ENCODE measurements around the gene MAST2. TPM values are rescaled to one million over a fixed set of nuclear protein-coding genes. Genes with fewer than 3 reads are reported as not detected.

Gene MAST2
- total and polyA plus RNA-seq, 2 of the 13 experiments (the other 11 are each of a cell fraction or from before 2014, with no cell fraction given): 15.3 to 23.0 TPM

- in situ Hi-C loops (cut with HindIII; ENCODE audit: extremely low pct_ligation_motif_present, low pct_unique_long_range_greater_than_20kb): no loop called here
- WGBS (ENCODE audit: low lambda C conversion rate): 48% methylated on average over 5 of the region's 5 CpGs
- DNase-seq (ENCODE audit: low spot score): no peak
- Histone ChIP-seq H3K4me3 (replicated peaks in 1 of 3; ENCODE audit: insufficient read depth in 1 of 3, low read depth in 2 of 3, low read length in 3 of 3) (no peak overlapping the region), H2AFZ (ENCODE audit: low read length) (no peak overlapping the region), H3K9me3 (ENCODE audit: low read length) (no peaks in the 10 kb centered on the region), H3K9ac (ENCODE audit: insufficient read depth, low read depth, low read length) (no peak overlapping the region), H3K4me1 (ENCODE audit: insufficient read depth, low read length) (peaks cover 46% of the 10 kb centered on the region), H3K4me2 (ENCODE audit: low read depth, low read length) (no peak overlapping the region), H4K20me1 (ENCODE audit: insufficient read depth, low read length) (no peaks in the 10 kb centered on the region), H3K79me2 (ENCODE audit: insufficient read depth, low read length) (no peaks in the 10 kb centered on the region), H3K27me3 (ENCODE audit: control insufficient read depth in 1 of 2, insufficient read depth in 2 of 2, low read length in 2 of 2) (peaks cover 0 to 22% of the 10 kb centered on the region in 2 experiments; a peak in 2 of 5 replicates), H3K36me3 (replicated peaks in 1 of 2; ENCODE audit: control insufficient read depth in 1 of 2, insufficient read depth in 2 of 2, low read length in 2 of 2) (no peaks in the 10 kb centered on the region), H3K27ac (ENCODE audit: extremely low read length, insufficient read depth, low read length) (no peak overlapping the region)
- intact Hi-C loops (cut with micrococcal nuclease; ENCODE audit: unreplicated experiment): loop anchor here (5.0 kb wide), 1 partner anchor 37 kb away; no protein-coding TSS in a partner anchor
- POLR2A ChIA-PET: no interaction called here
- ATAC-seq: no peak
- no peak for TF ChIP-seq JUND (CRISPR knock-in tag; IDR thresholded peaks at IDR 0.05)
- TF ChIP-seq ZNF263 (CRISPR knock-in tag; IDR thresholded peaks at IDR 0.05): no peak
- no peak for TF ChIP-seq POGK (CRISPR knock-in tag; conservative IDR thresholded peaks at IDR 0.05)
- no peak for TF ChIP-seq EEA1 (CRISPR knock-in tag; IDR thresholded peaks at IDR 0.05; ENCODE audit: borderline replicate concordance)
- TF ChIP-seq AKAP8 (CRISPR knock-in tag; IDR thresholded peaks at IDR 0.05): no peak
- no peak for TF ChIP-seq ZNF550 (CRISPR knock-in tag; IDR thresholded peaks at IDR 0.05; ENCODE audit: borderline replicate concordance)
- no peak for TF ChIP-seq ZNF800 (CRISPR knock-in tag; IDR thresholded peaks at IDR 0.05)
- no peak for TF ChIP-seq CHD4 (IDR thresholded peaks at IDR 0.05; ENCODE audit: borderline replicate concordance, low read length)
- TF ChIP-seq FOXC1 (CRISPR knock-in tag; IDR thresholded peaks at IDR 0.05; ENCODE audit: borderline replicate concordance): no peak
- BruUV-seq (replicated peaks): no TSS peak
- FAIRE-seq: no peak
- CTCF ChIA-PET (ENCODE audit: low intra/inter-chr PET ratio, low total read pairs): no interaction called here
Measured at GRCh38 chr1:45755697-45756096, 47.7 kb upstream of the MAST2 start.

All from HepG2 (cell line).